NCI-H1092 (cell line): ENCODE measurements around the gene CCDC144A.
"Not testable (repeated sequence)": the region's sequence is repeated elsewhere in the genome, so short reads cannot be mapped to it uniquely, and the experiment has no call there.

Experiments
- DNase-seq: peaks from one replicate; lab custom pipeline; 2025; lab: John Stamatoyannopoulos, UW

Gene CCDC144A

GRCh38 chr17:16751224-16751923 lies 61.3 kb downstream of the CCDC144A start:
- DNase-seq: not testable (repeated sequence)

GRCh38 chr17:16751924-16752287 lies 61.9 kb downstream of the CCDC144A start:
- DNase-seq: not testable (repeated sequence)

GRCh38 chr17:16757520-16757919 lies 67.5 kb downstream of the CCDC144A start:
- DNase-seq: not testable (repeated sequence)

GRCh38 chr17:16758177-16758576 lies 68.1 kb downstream of the CCDC144A start:
- not testable (repeated sequence) for DNase-seq

- DNase-seq: not testable (repeated sequence)
These were observed 78.5 kb downstream of the CCDC144A start for GRCh38 chr17:16768290-16769175.

GRCh38 chr17:16772394-16773145 lies 82.5 kb downstream of the CCDC144A start:
- not testable (repeated sequence) for DNase-seq

GRCh38 chr17:16773146-16773522 lies 83.1 kb downstream of the CCDC144A start:
- DNase-seq: not testable (repeated sequence)

DNA sequence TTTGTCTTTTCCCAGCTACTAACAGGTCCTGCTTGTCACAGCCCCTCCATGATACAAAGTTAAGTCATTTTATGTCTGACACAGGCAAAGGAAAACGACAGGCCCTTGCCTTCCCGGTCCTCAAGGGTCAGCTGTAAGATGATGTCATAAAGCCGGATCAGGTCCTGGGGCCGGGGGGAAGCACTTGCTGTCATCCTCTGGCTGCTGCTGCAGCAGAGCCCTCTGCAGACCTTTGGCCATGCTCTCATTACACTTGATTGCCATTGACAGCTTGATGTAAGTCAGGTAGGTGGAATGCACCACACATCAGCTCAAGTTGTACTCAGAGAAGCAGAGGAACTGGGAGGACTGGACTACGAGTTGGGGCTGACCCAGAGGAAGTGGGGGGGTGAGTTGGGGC lies 97.8 kb downstream of the CCDC144A start:
- not testable (repeated sequence) for DNase-seq

GRCh38 chr17:16788889-16789536 lies 99.0 kb downstream of the CCDC144A start:
- not testable (repeated sequence) for DNase-seq

DNA sequence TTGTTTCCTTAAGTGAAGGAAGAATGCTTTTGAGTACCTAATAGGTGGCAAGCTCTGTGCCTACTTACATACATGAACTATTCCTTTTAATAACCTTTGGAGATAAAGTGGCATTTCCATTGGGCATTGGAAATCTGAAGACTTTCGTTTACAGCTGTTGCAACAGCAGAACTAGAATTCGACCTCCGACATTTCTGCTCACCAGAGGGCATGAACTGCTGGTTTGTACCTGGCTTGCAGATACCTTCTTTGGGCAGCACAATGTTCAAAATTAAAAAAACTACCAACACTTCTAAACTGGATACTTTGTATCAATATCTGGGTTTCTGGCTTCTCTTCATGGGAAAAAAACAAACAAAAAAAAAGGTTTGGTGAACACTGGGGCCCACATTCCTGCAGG lies 99.6 kb downstream of the CCDC144A start:
- DNase-seq: not testable (repeated sequence)

GRCh38 chr17:16790313-16790871 lies 100.4 kb downstream of the CCDC144A start:
- DNase-seq: not testable (repeated sequence)

- not testable (repeated sequence) for DNase-seq
These were observed 104.2 kb downstream of the CCDC144A start for GRCh38 chr17:16794215-16794614.

- not testable (repeated sequence) for DNase-seq
These were observed 105.9 kb downstream of the CCDC144A start for GRCh38 chr17:16795894-16796293.

DNA sequence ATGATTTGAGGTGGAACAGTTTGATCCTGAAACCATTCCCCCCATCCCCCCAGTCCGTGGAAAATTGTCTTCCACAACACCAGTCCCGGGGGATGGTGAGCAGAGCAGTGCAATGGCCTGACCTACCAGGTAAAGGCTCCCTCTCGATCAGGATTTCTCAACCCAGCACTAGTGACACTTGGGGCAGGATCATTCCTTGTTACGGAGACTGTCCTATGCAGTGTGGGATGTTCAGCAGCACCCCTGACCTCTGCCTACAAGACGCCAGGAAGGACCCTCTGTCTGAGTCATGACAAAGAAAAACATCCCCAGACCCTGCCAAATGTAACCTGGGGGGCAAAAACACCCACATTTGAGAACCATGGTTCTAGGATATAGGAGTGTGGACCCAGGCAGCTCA lies 114.8 kb downstream of the CCDC144A start:
- not testable (repeated sequence) for DNase-seq

GRCh38 chr17:16806599-16806998 lies 116.6 kb downstream of the CCDC144A start:
- not testable (repeated sequence) for DNase-seq

DNA sequence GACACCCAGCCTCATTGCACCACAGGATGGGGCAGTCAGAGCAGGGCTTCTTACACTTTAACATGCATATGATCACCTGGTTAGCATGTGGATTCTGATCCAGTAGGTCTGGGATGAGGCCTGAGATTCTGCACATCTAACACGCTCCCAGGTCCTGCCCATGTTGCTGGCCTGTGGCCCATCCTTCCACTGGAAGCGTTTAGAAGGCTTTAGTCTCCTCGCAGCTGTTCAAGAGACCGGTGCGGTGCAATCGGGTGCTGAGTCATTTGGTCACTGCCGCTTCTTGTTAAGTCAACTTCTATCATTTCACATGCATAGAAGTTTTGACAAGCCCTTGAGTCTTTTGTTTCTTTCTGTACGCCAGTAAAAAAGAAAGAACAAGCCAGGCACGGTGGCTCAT lies 117.6 kb downstream of the CCDC144A start:
- not testable (repeated sequence) for DNase-seq

DNA sequence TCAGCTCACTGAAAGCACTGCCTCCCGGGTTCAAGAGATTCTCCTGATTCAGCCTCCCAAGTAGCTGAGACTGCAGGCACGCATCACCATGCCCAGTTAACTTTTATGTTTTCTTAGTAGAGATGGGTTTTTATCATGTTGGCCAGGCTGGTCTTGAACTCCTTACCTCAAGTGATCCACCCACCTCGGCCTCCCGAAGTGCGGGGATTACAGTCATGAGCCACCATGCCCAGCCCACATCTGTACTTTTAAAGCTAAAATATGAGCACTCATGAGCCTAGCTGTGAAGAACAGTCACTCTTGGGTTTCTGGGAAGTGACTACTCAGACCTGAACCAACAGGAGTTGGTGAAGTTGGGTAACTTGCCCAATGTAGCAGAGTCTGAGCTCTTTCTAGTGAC lies 120.2 kb downstream of the CCDC144A start:
- DNase-seq: not testable (repeated sequence)

GRCh38 chr17:16812126-16812525 lies 122.1 kb downstream of the CCDC144A start:
- DNase-seq: not testable (repeated sequence)

GRCh38 chr17:16814439-16814838 lies 124.4 kb downstream of the CCDC144A start:
- DNase-seq: no peak

DNA sequence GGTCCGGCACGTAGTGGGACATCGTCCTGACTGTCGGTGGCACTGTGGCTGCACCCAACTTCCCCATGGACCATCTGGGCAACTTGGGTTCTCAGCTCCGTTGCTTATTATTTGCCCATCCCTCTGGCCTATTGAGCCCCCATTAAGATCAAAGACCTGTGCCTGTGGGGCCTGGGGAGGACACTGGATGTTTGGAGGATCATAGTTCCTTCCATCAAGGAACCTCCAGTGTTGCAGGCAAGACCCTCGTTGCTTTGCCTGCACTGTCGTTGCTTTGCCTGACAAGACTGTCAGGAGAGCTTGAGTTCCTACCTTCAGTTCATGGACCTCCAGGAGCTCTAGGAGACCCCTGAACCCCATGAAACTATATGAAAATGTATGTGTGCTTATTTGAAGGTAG lies 127.2 kb downstream of the CCDC144A start:
- DNase-seq: no peak

GRCh38 chr17:16817940-16818339 lies 127.9 kb downstream of the CCDC144A start:
- not testable (repeated sequence) for DNase-seq
